ENCODE results near the gene DPCD.

GRCh38 chr10:101612872-101613271 is 24.8 kb downstream of the DPCD start:
- no peak for TF ChIP-seq CTCF (IDR thresholded peaks at IDR 0.05)
- TF ChIP-seq POLR2A (IDR thresholded peaks at IDR 0.05), result no peak

Measured in right lobe of liver (tissue), 4 donors.